ENCODE data around the gene SIK2.

Gene SIK2

DNA sequence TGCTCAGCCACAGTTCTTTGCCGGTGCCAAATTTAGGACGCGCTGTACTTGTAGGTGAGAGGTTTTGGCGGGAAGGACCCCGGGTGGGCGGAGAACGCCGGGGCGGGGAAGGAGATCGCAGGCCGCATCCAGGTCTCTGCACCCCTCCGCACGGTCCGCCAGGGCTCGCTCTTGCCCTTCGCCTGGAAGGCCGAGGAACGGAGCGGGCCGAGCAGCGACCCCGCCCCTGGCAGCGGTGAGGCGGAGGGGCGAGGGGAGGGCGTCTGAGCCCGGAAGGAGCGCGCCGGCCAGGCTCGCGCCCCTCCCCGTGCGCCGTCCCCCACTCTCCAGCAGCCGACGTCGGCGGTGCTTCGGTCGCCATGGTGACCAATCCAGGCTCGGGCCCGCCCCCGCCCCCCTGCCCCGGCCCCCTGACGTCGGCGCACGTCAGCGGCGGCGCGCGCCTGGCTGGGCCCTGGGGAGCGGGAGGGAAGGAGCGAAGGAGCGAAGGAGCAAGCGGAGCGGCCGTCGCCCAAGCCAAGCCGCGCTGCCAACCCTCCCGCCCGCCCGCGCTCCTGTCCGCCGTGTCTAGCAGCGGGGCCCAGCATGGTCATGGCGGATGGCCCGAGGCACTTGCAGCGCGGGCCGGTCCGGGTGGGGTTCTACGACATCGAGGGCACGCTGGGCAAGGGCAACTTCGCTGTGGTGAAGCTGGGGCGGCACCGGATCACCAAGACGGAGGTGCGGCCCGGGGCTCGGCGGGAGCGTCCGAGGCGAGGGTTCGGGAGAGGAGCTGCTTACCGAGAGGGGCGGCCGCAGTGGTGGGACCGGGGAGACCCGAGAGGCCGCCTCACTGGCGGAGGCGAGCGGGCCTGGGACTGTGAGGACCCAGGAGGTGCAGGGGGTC, at the start of gene SIK2:
TSS of gene SIK2 (plus strand) at position 471 of the 886 bp plus-strand sequence. CDS start at position 586, 115 bp downstream.
- in situ Hi-C loops (cut with MboI; ENCODE audit: low sequenced_read_pairs): no loop called here

DNA sequence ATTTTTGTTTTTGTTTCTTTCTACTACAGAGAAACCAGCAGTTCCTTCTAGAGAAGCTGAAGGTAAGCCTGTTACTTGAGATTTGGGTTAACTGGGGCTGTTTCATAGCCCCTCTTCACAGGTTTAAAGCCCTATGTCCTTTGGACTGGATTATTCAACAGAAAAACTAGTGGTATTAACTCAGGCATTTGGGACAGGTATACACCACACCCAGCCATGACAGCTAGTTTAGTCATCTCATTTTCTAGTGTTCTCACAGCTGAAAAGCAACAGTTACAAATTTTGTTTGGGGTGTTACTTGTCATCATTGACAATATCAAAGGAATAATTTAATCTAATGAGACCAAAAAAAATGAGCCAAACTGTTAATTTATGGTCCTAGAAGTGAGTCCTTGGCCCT, 47.7 kb upstream of the SIK2 start:
- in situ Hi-C loops (cut with MboI; ENCODE audit: low sequenced_read_pairs): no loop called here

DNA sequence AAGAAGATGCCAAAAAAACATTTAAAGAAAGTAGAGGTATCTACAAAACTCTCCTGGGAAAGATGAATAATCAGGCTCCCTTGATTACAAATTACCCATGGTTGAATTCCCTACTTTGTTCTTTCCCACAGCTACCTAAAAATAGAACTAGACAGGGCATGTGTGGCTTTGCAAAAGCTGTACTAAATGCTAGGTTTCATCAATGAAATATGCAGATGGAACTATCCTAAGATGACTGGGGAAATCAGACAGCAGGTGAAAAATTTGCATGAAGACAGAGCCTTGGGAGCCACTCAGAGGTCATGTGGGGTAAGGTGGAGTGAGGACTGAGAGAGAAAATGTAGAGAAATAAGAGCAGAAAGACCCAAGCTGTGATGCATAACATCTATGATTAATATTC, 47.0 kb upstream of the SIK2 start:
- in situ Hi-C loops (cut with MboI; ENCODE audit: low sequenced_read_pairs): no loop called here

DNA sequence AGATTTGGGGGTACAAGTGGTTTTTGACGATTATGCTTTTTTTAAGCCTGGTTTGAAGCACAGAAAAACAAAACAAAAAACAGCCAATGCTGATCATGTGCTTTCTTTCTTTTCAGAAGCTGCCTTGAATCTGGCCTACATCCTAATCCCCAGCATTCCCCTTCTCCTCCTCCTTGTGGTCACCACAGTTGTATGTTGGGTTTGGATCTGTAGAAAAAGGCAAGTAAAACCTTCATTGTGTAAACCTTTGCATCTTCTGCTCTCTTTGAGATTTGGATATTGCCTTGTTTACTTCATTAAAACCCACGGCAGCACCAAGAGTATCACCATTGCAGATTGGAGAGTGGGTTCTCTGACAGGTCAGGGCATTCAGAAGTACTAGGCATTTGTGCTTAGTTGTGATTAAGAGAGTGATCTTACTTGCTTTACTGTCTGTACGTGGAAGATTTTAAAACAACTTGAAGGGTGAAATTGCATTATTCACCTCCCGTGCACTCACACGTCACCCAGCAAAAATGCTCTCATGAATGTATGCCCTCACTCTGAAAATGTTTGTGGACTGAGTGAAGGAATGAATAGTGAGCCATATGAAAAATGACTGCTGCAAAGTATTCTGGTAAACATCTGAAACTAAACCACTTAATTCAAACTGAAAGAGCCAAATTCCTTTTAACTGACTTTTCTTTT, 44.7 kb upstream of the SIK2 start:
- in situ Hi-C loops (cut with MboI; ENCODE audit: low sequenced_read_pairs): no loop called here

DNA sequence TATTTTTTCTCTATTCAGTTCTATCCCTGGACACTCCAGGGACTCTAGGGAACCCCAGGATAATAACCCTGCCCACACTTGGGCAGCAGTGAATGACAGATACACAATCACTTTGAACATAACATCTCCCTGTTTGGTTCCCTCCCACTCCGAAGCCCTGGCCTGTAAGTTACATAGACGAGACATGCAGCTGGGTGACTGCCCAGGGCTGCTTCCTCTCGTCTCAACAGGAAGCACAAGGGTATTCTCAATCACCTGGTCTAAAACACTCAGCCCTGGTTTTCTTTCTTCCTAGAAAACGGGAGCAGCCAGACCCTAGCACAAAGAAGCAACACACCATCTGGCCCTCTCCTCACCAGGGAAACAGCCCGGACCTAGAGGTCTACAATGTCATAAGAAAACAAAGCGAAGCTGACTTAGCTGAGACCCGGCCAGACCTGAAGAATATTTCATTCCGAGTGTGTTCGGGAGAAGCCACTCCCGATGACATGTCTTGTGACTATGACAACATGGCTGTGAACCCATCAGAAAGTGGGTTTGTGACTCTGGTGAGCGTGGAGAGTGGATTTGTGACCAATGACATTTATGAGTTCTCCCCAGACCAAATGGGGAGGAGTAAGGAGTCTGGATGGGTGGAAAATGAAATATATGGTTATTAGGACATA, 42.3 kb upstream of the SIK2 start:
- in situ Hi-C loops (cut with MboI; ENCODE audit: low sequenced_read_pairs): no loop called here

DNA sequence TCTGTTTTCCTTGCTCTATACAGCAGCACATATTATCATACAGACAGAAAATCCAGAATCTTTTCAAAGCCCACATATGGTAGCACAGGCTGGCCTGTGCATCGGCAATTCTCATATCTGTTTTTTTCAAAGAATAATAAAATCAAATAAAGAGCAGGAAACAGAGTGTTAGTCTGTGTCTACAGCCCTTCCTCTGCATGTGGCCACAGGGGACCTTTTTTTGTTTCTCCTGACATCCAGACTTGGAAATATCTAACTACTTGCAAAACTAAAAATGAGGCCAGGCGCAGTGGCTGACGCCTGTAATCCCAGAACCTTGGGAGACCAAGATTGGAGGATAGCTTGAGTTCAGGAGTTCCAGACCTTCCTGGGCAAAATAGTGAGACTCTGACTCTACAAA, 41.4 kb upstream of the SIK2 start:
- in situ Hi-C loops (cut with MboI; ENCODE audit: low sequenced_read_pairs): no loop called here

DNA sequence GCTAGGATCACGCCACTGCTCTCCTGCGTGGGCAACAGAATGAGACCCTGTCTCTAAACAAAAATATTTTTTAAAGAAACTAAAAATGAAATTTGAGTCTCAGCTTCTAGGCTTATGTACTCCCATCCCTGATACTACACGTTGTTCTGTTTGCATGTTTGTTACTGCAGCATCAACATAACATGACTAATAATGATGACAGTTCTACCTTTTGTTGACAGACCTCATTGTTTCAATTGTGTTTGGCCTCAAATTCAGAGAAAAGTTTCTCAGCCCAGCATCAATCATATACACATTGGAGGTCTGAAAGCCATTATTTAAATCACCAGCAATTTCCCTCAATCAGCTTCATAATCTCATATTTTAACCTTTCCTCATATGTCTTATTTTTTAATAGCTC, 40.9 kb upstream of the SIK2 start:
- in situ Hi-C loops (cut with MboI; ENCODE audit: low sequenced_read_pairs): no loop called here

DNA sequence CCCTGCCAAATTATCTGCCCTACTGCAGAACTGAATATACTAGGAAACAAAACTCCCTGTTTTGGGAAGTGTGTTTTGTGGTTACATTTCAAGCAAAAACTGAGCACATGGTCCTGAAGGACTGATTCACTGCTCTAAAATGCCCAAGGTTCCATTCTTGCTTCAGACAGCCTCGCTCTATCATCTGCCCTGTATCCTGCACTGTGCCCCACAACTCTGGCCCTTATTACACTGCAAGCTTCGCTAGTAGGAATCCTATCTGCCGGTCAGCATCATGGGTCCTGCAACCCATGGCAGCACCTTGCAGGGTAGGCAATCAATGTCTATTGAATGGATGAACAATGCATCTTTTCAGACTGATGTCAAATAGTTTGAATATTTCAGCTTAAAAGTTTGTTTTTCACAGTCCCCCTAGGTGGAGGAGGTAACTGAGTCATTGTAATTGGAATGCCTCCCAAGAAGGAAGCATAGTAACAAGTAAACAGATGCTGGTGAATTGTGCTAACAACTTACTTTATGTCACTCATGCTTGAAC, 40.4 kb upstream of the SIK2 start:
- in situ Hi-C loops (cut with MboI; ENCODE audit: low sequenced_read_pairs): no loop called here

DNA sequence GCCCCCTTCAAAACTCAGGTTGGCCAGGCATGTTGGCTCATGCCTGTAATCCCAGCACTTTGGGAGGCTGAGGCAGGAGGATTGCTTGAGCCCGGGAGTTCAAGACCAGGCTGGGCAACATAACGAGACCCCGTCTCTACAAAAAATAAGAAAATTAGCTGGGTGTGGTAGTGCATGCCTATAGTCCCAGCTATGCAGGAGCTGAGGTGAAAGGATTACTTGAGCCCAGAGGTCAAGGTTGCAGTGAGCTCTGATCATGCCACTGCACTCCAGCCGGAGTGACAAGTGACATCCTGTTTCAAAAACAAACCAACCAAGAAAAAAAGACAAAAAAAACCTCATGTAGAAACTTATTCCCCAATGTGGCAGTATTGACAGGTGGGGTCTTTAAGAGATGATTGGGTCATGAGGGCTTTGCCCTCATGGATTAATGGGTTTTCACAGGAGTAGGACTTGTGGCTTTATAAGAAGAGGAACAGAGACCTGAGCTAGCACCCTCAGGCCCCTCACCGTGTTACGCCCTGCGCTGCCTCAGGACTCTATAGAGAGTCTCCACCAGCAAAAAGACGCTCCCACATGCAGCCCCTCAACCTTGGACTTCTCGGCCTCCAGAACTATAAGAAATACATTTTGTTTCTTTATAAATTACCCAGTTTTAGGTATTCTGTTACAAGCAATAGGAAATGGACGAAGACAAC, 39.4 kb upstream of the SIK2 start:
- in situ Hi-C loops (cut with MboI; ENCODE audit: low sequenced_read_pairs): no loop called here

DNA sequence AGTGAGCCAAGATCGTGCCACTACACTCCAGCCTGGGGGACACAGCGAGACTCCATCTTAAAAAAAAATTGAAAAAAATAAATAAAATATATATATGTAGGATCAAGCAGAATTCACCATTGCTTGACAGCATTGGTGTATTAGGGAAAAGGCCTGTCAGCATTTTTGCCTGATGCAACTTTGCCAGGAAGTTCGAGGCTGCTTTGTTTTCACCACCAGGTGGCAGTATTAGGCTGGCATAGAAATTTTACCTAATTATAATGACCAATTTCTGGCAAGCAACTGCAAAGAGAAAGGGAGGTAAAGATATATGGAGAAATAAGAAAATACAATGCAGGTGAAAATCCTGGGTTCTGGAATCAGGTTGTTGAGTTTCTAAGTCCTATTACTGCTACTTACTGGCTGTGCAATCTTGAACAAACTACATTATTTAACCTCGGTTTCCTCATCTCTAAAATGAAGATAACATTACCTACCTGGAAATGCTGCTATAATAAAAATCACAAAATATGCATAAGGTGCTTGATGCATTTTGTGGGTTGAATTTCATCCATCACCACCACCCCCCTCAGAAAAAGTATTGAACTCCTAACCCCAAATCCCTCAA, 37.0 kb upstream of the SIK2 start:
- in situ Hi-C loops (cut with MboI; ENCODE audit: low sequenced_read_pairs): no loop called here

DNA sequence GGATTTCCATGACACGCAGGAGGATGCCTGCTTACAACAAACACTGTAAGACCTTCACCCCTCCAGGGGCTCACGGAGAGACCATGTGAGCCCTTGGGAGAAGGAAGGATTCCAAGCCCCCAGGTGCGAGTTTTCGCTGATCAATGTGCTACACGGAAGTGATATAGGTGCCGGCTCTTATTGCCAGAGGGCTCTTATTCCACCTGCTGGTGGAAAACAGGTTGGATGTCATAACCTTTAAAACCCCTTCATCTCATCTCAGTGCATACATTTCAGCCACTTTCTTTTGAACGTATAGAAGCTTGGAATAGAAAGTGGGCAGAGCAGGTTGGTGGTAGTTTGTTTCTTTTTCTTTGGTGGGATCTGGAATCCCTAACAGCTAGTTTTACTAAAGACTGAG, 35.9 kb upstream of the SIK2 start:
- in situ Hi-C loops (cut with MboI; ENCODE audit: low sequenced_read_pairs): no loop called here

DNA sequence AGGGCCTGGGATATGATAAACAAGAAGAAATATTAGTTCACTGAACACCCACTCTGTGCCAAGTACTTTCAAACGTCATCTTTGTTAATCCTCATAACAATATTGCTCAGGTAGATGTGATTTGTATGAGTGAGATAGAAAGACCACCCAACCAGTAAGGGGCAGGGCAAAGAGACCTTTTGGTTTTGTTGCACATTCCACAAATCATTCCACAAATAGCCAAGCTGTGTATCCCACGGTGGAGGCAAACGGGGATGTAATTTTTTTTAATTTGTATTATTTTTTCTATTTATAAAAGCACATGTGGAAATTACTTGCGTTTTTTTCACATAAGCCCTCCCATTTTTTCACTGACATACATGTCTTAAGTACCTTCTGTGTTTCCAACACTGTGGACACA, 32.8 kb upstream of the SIK2 start:
- in situ Hi-C loops (cut with MboI; ENCODE audit: low sequenced_read_pairs): no loop called here

DNA sequence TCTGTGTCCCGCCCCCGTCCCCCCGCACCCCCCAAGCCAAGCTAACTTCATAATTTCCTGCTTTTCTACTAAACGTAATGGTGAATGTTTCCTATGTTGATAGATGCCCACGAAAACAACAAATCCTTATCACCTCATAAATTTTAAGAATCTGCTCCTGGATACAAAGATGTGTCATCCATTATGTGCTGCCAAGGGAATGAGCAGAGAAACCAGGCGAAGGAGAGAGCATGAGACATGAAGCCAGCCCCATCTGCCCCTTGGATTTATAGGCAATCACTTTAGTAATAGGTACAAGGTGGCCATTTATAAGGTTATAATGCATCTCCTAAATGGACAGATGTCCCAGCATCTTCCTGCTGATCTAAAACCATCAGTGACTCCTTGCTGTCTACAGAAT, 31.5 kb upstream of the SIK2 start:
- in situ Hi-C loops (cut with MboI; ENCODE audit: low sequenced_read_pairs): no loop called here

DNA sequence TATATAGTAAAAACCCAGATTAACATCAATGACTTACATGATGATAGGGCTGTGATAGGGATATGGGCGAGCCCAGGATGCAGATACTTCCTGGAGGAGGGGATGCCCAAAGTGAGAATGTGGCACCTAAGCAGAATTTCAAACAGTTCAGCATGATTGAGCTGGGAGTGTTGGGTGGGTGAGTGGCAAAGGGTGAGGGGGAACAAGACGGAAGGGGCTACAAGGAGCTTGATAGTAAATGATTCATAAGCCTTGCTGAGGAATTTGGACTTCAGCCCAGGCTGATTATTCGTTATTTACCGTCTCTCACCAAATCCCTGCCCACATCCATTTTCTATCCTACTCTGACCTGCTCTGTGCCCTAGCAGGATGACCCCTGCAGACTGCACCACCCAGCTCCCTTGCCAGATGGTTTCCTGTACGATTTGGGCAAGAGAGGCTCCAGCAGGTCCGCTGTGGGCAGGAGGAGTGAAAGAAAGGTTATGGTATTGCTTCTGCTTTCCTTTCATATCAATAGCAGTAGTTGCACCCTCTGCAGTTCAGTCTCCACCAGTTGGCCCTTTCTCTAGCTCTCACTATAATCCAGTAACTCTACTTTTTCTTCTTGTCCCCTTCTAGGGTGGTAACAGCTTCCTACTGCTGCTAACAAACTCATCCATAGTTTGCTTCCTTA, 30.3 kb upstream of the SIK2 start:
- in situ Hi-C loops (cut with MboI; ENCODE audit: low sequenced_read_pairs): no loop called here

DNA sequence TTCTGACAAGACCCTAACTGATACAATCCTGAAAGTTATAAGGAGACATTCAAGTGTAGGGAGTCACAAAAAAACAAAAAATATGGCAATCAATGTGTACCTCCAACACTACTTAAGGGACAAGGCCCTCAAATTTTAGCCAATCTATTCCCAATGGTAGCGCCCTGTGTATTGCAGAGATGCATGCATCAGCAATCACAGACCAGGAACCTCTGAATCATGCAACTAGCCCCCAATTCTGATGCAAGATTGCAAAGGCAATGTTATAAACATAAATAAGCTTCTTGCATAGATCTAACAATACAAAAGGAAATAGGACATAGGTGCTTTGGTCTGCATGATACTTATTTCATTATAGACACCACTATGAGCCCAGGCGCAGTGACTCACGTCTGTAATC, 29.7 kb upstream of the SIK2 start:
- in situ Hi-C loops (cut with MboI; ENCODE audit: low sequenced_read_pairs): no loop called here

DNA sequence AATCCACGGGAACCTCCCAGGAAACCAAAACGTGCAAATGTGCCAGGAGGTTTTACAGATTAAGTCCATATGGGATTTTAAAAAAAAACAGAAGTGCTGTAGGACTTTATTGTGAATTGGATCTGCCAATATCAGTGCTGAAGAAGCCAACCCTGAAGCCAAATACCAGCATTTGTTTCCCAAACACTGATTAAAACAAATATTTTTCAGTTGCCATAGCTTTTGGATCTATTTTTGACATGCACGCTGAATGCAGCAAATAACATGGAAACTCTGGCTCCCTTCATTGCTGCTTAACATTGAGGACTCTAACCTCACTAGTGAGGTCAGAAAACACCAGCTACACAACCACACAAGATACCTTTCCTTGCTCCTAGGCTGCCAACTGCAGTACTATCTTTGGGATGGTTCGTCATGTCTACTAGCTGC, 28.4 kb upstream of the SIK2 start:
- in situ Hi-C loops (cut with MboI; ENCODE audit: low sequenced_read_pairs): no loop called here

DNA sequence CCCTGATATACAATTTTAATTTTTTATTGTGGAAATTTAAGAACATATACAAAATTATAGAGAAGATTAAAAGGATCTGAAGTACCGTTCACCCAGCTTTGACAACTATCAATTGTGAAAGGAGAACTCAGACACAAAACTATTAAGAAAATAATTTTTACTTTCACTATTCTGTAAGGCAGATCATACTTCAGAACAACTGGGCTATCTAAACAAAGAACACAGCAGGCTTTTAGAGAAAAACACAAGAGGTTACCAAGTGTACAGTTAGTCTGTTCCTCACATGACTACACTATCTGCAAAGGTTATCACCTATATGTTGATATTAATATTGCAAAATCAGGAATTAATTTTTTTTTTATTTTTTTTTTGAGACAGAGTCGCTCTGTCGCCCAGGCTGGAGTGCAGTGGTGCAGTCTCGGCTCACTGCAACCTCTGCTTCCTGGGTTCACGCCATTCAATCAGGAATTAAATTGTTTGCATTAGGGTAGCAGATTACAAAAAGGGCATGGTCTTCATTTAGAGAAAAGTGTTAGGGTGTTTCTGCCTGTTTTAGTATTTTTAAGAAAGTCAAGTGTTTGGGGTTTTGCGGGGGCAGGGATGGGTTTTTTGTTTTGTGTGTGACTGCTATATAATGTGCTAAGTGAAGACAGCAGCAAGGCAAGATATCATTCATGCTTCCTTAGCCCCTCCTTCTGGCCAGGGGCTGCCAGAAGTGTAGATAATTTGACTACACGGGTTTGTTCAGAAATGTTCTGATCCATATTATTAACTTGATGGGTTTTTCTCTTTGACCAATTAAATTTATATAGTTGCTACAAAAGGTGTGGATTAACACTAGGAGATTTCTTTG, 27.6 kb upstream of the SIK2 start:
- in situ Hi-C loops (cut with MboI; ENCODE audit: low sequenced_read_pairs): no loop called here

DNA sequence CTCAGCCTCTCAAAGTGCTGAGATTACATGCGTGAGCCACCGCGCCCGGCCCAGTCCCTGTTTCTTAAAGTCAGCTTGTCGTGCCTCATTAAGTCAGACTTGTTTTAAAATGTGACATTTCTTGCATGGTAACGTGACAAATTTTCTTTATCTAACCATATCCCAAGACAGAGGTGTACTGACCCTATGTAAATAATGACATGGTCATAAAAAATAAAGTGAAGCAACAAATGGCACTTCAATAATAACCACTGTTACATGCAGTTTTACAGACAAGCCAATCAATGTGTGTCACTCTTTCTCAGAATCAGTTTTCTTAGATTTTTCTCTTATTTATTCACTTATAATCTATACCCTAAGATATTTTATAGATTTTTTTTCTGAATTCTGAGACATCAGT, 26.5 kb upstream of the SIK2 start:
- in situ Hi-C loops (cut with MboI; ENCODE audit: low sequenced_read_pairs): no loop called here

DNA sequence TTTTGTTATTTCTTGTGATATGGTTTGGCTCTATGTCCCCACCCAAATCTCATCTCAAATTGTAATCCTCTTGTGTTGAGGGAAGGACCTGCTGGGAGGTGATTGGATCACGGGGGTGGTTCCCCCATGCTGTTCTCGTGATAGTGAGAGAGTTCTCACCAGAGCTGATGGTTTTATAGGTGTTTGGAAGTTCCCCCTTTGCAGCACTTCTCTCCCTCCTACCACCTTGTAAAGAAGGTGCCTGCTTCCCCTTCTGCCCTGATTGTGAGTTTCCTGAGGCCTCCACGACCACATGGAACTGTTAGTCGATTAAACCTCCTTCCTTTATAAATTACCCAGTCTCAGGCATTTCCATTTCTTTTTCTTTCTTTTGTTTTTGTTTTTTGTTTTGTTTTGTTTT, 24.4 kb upstream of the SIK2 start:
- in situ Hi-C loops (cut with MboI; ENCODE audit: low sequenced_read_pairs): no loop called here
